AG04450 (cell line): ENCODE data around the gene SMIM14. TPM values are rescaled to one million over a fixed set of nuclear protein-coding genes. Genes with fewer than 3 reads are reported as not detected.

Experiments
- CTCF ChIA-PET: fragments of 300-600, 350-600 bp; formaldehyde crosslinking; extraction: SDS; loops from one replicate; lab custom pipeline; 2022; ENCODE audit warnings: antibody characterized with exemption, inconsistent platforms; lab: Charles Lee
- POLR2A ChIA-PET: fragments of 350-600 bp; formaldehyde crosslinking; extraction: SDS; loops from one replicate; lab custom pipeline; 2021; ENCODE audit warnings: antibody characterized with exemption, inconsistent platforms; lab: Yijun Ruan, JAX
- DNase-seq: peaks from one replicate; pipeline ENCODE4 v3.0.0-alpha.2; 2011; ENCODE audit warnings: low read depth, low spot score
- H3K27ac ChIP-seq: one replicate; pipeline ENCODE4 v1.5.1; 2012; ENCODE audit warnings: low read depth, low read length, control low read depth
- H3K27me3 ChIP-seq: one replicate; pipeline ENCODE4 v1.6.0; 2012; ENCODE audit warnings: low read length; ENCODE audit not compliant: control insufficient read depth, insufficient read depth
- H3K4me3 ChIP-seq: 2 replicates; pipeline ENCODE4 v1.5.1; 2011; ENCODE audit warnings: mild to moderate bottlenecking, low read depth, low read length, control low read depth
- H3K9me3 ChIP-seq: 2 replicates; pipeline ENCODE4 v1.5.1; 2012; ENCODE audit warnings: low read length; ENCODE audit not compliant: control insufficient read depth, insufficient read depth
- polyA plus RNA-seq: library from polyadenylated mRNA; depleted of rRNA; stranded (reverse); fragments of >200 nt; gene quantifications from 2 replicates; pipeline ENCODE4 v1.2.3, GENCODE V29; 2011; rRNA removed
- small RNA-seq: library from RNA; depleted of rRNA; stranded (forward); fragments of <200 nt; gene quantifications from one replicate; pipeline ENCODE3, GENCODE V24; 2012; ENCODE audit warnings: low read depth; ENCODE audit not compliant: insufficient read length
- TF ChIP-seq, protein P1 (sequence below): IDR thresholded peaks from 2 replicates; pipeline ENCODE4 v1.5.1; 2011; ENCODE audit warnings: low read depth, low read length, control low read depth, inconsistent platforms

Gene SMIM14
- polyA plus RNA-seq, 1 experiment: 53.7 TPM

DNA sequence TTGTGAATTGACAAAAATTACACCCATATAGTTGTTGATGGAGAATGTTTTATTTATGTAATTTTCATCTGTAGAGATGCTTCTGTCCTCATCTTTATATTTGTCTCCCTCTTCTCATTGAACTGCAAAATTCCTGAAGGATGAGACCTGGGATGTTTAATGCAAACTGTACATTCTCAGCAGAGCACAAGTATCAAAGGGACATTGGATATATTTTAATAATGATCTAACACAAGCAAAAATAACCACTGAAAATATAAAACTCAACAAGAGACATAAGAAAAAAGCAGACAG is 140.0 kb downstream of the SMIM14 start:
- ChIA-PET POLR2A (no interaction called here), CTCF (interaction anchor here (0.5 kb wide), 1 partner anchor 444 kb away, joined by 5 read pairs; no protein-coding TSS in a partner anchor)
- DNase-seq: no peak
- Histone ChIP-seq H3K27ac (no peak overlapping the region), H3K27me3 (no peaks in the 10 kb centered on the region), H3K4me3 (no peak overlapping the region), H3K9me3 (no peaks in the 10 kb centered on the region)
- TF ChIP-seq, protein P1, sequence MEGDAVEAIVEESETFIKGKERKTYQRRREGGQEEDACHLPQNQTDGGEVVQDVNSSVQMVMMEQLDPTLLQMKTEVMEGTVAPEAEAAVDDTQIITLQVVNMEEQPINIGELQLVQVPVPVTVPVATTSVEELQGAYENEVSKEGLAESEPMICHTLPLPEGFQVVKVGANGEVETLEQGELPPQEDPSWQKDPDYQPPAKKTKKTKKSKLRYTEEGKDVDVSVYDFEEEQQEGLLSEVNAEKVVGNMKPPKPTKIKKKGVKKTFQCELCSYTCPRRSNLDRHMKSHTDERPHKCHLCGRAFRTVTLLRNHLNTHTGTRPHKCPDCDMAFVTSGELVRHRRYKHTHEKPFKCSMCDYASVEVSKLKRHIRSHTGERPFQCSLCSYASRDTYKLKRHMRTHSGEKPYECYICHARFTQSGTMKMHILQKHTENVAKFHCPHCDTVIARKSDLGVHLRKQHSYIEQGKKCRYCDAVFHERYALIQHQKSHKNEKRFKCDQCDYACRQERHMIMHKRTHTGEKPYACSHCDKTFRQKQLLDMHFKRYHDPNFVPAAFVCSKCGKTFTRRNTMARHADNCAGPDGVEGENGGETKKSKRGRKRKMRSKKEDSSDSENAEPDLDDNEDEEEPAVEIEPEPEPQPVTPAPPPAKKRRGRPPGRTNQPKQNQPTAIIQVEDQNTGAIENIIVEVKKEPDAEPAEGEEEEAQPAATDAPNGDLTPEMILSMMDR: no peak

DNA sequence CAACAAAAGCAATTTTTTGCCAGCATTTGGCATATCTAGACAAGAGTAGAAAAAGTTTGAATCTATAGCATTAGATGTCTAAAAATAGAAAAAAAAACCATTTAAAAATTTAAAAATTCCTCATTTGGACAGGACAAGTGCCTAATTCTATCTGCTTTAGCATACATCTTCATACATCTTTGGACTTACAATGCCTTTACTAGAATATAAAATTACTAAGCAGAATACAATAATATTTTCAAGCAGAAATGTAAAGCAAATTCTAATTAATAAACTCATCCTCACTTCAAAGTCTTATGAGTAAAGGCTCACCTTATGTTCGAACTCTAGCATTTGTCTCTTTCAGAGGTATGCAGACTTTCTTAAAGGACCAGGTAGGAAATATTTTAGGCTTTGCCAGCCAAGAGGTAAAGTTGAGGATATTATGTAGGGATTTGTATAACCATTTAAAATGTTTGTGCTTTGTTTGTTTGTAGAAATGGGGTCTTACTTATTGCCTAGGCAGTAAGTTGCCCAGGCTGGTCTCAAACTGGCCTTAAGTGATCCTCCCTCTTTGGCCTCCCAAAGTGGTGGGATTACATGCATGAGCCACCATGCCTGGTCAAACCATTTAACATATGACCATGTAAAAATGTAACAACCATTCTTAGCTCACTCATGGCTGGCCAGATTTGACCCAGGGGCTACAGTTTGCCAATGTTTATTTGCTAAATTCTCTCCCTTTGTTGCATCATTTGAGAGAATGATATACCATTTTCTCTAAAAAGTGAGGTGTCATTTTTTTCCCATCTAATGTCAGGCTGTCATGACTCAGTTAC is 140.5 kb downstream of the SMIM14 start:
- H3K27ac ChIP-seq: no peak overlapping the region
- TF ChIP-seq, protein P1: no peak
- DNase-seq: no peak
- H3K27me3 ChIP-seq: no peaks in the 10 kb centered on the region
- ChIA-PET CTCF (interaction anchor here (1.0 kb wide), 1 partner anchor 29 kb away, joined by 3 read pairs; no protein-coding TSS in a partner anchor), POLR2A (interaction anchor here (0.5 kb wide), 1 partner anchor 142 kb away, joined by 3 read pairs; no protein-coding TSS in a partner anchor)
- no peaks in the 10 kb centered on the region for H3K9me3 ChIP-seq
- no peak overlapping the region for H3K4me3 ChIP-seq

Small RNA genes within 50 kb of the gene (small RNA-seq; reads per million reads assigned to genes)
- gene RNU7-11P: not detected

Other genes starting within 250 kb of the SMIM14 start
- not detected in 2 replicates for gene KLB, start 231.9 kb downstream of the SMIM14 start, polyA plus RNA-seq
- 2,183 and 3,111 TPM in 2 replicates for gene RPL9, start 179.9 kb downstream of the SMIM14 start, polyA plus RNA-seq
- 8.6 and 13.1 TPM in 2 replicates for gene LIAS, start 179.8 kb downstream of the SMIM14 start, polyA plus RNA-seq
- gene UGDH, start 111.4 kb downstream of the SMIM14 start, polyA plus RNA-seq: 87.8 and 117 TPM in 2 replicates
- 79.3 and 101 TPM in 2 replicates for gene UBE2K, start 59.3 kb upstream of the SMIM14 start, polyA plus RNA-seq